H9 (cell line): ENCODE measurements around the gene HSPA9. TPM values are rescaled to one million over a fixed set of nuclear protein-coding genes. Genes with fewer than 3 reads are reported as not detected.

Source experiments
- DNase-seq: peaks from one replicate; pipeline ENCODE4 v3.0.0-alpha.2; 2017
- H2AFZ ChIP-seq: one replicate; pipeline ENCODE4 v1.6.1; 2013; ENCODE audit warnings: mild to moderate bottlenecking, low read length, control low read depth, moderate library complexity
- H2AK5ac ChIP-seq: 2 replicates; pipeline ENCODE4 v1.6.1; 2013; ENCODE audit warnings: low read length, control low read depth, mixed read lengths; ENCODE audit not compliant: insufficient read length
- H2BK120ac ChIP-seq: one replicate; pipeline ENCODE4 v1.6.1; 2013; ENCODE audit warnings: low read depth, mild to moderate bottlenecking, low read length, control low read depth, inconsistent platforms; ENCODE audit not compliant: poor library complexity, severe bottlenecking
- H2BK12ac ChIP-seq: 2 replicates; pipeline ENCODE4 v1.6.1; 2013; ENCODE audit warnings: low read length, control low read depth, mixed read lengths, low read depth; ENCODE audit not compliant: insufficient read length
- H2BK15ac ChIP-seq: 2 replicates; pipeline ENCODE4 v1.6.1; 2013; ENCODE audit warnings: low read depth, low read length, control low read depth
- H2BK20ac ChIP-seq: one replicate; pipeline ENCODE4 v1.6.1; 2013; ENCODE audit warnings: low read depth, mild to moderate bottlenecking, low read length, control low read depth, inconsistent platforms; ENCODE audit not compliant: poor library complexity, severe bottlenecking
- H2BK5ac ChIP-seq: 2 replicates; pipeline ENCODE4 v1.6.1; 2013; ENCODE audit warnings: low read length, control low read depth, mixed read lengths; ENCODE audit not compliant: insufficient read length
- H3K14ac ChIP-seq: 2 replicates; pipeline ENCODE4 v1.6.1; 2013; ENCODE audit warnings: low read length, control low read depth; ENCODE audit not compliant: insufficient read depth
- H3K18ac ChIP-seq: 2 replicates; pipeline ENCODE4 v1.6.1; 2013; ENCODE audit warnings: low read depth, mild to moderate bottlenecking, mixed read lengths, low read length, control low read depth; ENCODE audit not compliant: insufficient read length
- H3K23ac ChIP-seq: 2 replicates; pipeline ENCODE4 v1.6.1; 2013; ENCODE audit warnings: low read length, control low read depth, mixed read lengths, low read depth; ENCODE audit not compliant: insufficient read length
- H3K23me2 ChIP-seq: 2 replicates; pipeline ENCODE4 v1.6.1; 2013; ENCODE audit warnings: low read depth, mild to moderate bottlenecking, mixed read lengths, low read length, control low read depth; ENCODE audit not compliant: insufficient read length, poor library complexity, severe bottlenecking
- H3K27ac ChIP-seq: 2 replicates; pipeline ENCODE4 v1.5.1; 2013; ENCODE audit warnings: low read length, control low read depth, mixed read lengths, low read depth; ENCODE audit not compliant: insufficient read length
- H3K27me3 ChIP-seq: 2 replicates; pipeline ENCODE4 v1.6.1; 2013; ENCODE audit warnings: low read length, control low read depth, inconsistent platforms; ENCODE audit not compliant: insufficient read depth
- H3K4ac ChIP-seq: 2 replicates; pipeline ENCODE4 v1.6.1; 2013; ENCODE audit warnings: low read depth, mild to moderate bottlenecking, control low read depth, inconsistent platforms, low read length, moderate library complexity
- H3K4me1 ChIP-seq: 2 replicates; pipeline ENCODE4 v1.6.1; 2013; ENCODE audit warnings: low read length, control low read depth, inconsistent platforms; ENCODE audit not compliant: insufficient read depth
- H3K4me2 ChIP-seq: 2 replicates; pipeline ENCODE4 v1.6.1; 2013; ENCODE audit warnings: low read length, control low read depth, mixed read lengths; ENCODE audit not compliant: insufficient read length, insufficient read depth
- H3K56ac ChIP-seq: 2 replicates; pipeline ENCODE4 v1.6.1; 2013; ENCODE audit warnings: low read depth, mild to moderate bottlenecking, mixed read lengths, low read length, control low read depth; ENCODE audit not compliant: insufficient read length
- H3K79me1 ChIP-seq: 2 replicates; pipeline ENCODE4 v1.6.1; 2013; ENCODE audit warnings: low read depth, mild to moderate bottlenecking, moderate library complexity, low read length, control low read depth, inconsistent platforms; ENCODE audit not compliant: insufficient read depth, poor library complexity, severe bottlenecking
- H3K79me2 ChIP-seq: 2 replicates; pipeline ENCODE4 v1.6.1; 2013; ENCODE audit warnings: low read length, control low read depth, inconsistent platforms; ENCODE audit not compliant: insufficient read depth
- H3K9ac ChIP-seq: 2 replicates; pipeline ENCODE4 v1.6.1; 2013; ENCODE audit warnings: low read length, control low read depth, mixed read lengths; ENCODE audit not compliant: insufficient read length; ENCODE audit errors: extremely low read depth
- H3K9me3 ChIP-seq: one replicate; pipeline ENCODE4 v1.6.1; 2013; ENCODE audit warnings: low read depth, low read length, inconsistent platforms; ENCODE audit not compliant: control insufficient read depth
- H3T11ph ChIP-seq: one replicate; pipeline ENCODE4 v1.6.1; 2013; ENCODE audit warnings: mild to moderate bottlenecking, low read length, control low read depth, inconsistent platforms
- H4K20me1 ChIP-seq: one replicate; pipeline ENCODE4 v1.6.1; 2013; ENCODE audit not compliant: control insufficient read depth, insufficient read length, insufficient read depth
- H4K5ac ChIP-seq: 2 replicates; pipeline ENCODE4 v1.6.1; 2013; ENCODE audit warnings: low read depth, mild to moderate bottlenecking, mixed read lengths, low read length, control low read depth; ENCODE audit not compliant: insufficient read length
- H4K8ac ChIP-seq: replicated peaks from 2 replicates; pipeline ENCODE4 v1.6.1; 2013; ENCODE audit warnings: low read length, control low read depth, mixed read lengths, low read depth; ENCODE audit not compliant: insufficient read length
- H4K91ac ChIP-seq: 2 replicates; pipeline ENCODE4 v1.6.1; 2013; ENCODE audit warnings: low read depth, mild to moderate bottlenecking, moderate library complexity, mixed read lengths, low read length, control low read depth; ENCODE audit not compliant: insufficient read length
- H3K27ac Mint-ChIP-seq, 3 experiments: 2 replicates in 2 of 3; 3 replicates in 1 of 3; pipeline ENCODE4 v1.8.0; 2020 to 2021; ENCODE audit warnings: mixed read lengths in 3 of 3, mild to moderate bottlenecking in 1 of 3, moderate library complexity in 1 of 3
- H3K27me3 Mint-ChIP-seq: 2 replicates; pipeline ENCODE4 v1.8.0; 2021; ENCODE audit warnings: low read depth, mild to moderate bottlenecking, moderate library complexity, mixed read lengths
- H3K36me3 Mint-ChIP-seq, 3 experiments: 2 replicates in 2 of 3; 3 replicates in 1 of 3; pipeline ENCODE4 v1.8.0; 2020 to 2021; ENCODE audit warnings: low read depth in 3 of 3, mixed read lengths in 3 of 3; ENCODE audit not compliant: insufficient read depth in 1 of 3
- H3K4me1 Mint-ChIP-seq, 2 experiments: 2 replicates each; pipeline ENCODE4 v1.8.0; 2020; ENCODE audit warnings: mixed read lengths in 2 of 2
- H3K4me3 Mint-ChIP-seq, 2 experiments: 2 replicates in 1 of 2; 3 replicates in 1 of 2; pipeline ENCODE4 v1.8.0; 2020 to 2021; ENCODE audit warnings: mild to moderate bottlenecking in 2 of 2, mixed read lengths in 2 of 2, moderate library complexity in 1 of 2
- H3K9me3 Mint-ChIP-seq, 2 experiments: 2 replicates in 1 of 2; 3 replicates in 1 of 2; pipeline ENCODE4 v1.8.0; 2020; ENCODE audit warnings: mild to moderate bottlenecking in 2 of 2, mixed read lengths in 2 of 2, moderate library complexity in 1 of 2
- CTCF ChIP-seq: fragments of 200-600 bp; sonication (generic); conservative IDR thresholded peaks from 3 replicates; pipeline ENCODE4 v1.8.0; 2021; ENCODE audit warnings: antibody characterized with exemption, mild to moderate bottlenecking
- WGBS: extraction: QIAGEN DNeasy Blood & Tissue Kit; methylation state at CpG from one replicate; pipeline ENCODE4 v1.1.7; 2013; ENCODE audit warnings: missing lambda C conversion rate, low lambda C conversion rate, mixed read lengths; ENCODE audit not compliant: insufficient read length; ENCODE audit errors: extremely low coverage; 5-methylcytosine and 5-hydroxymethylcytosine counted together
- total RNA-seq: library from RNA; stranded (reverse); gene quantifications from 2 replicates; pipeline ENCODE4 v1.2.1, GENCODE V29; 2021

Gene HSPA9
- total RNA-seq, 1 experiment from 2014 or later, result 397 TPM

- no peak for TF ChIP-seq CTCF
- no peak overlapping the region for H3K4me3 Mint-ChIP-seq
- H3K4me1 Mint-ChIP-seq, result no peaks in the 10 kb centered on the region
- H3K27me3 Mint-ChIP-seq, result no peaks in the 10 kb centered on the region
- WGBS, result no CpG with 5 or more reads among the region's 3 CpGs
- H3K36me3 Mint-ChIP-seq, result peaks cover 46 to 83% (median 81%) of the 10 kb centered on the region in 3 experiments
- H3K18ac ChIP-seq, result no peak overlapping the region
- no peak overlapping the region for H3K9ac ChIP-seq
- no peak overlapping the region for H3K56ac ChIP-seq
- no peak overlapping the region for H3K4me2 ChIP-seq
- H2BK120ac ChIP-seq, result no peak overlapping the region
- no peak overlapping the region for H2AFZ ChIP-seq
- H3K23me2 ChIP-seq, result no peaks in the 10 kb centered on the region
- no peak overlapping the region for H4K8ac ChIP-seq
- no peak overlapping the region for H2AK5ac ChIP-seq
- H3K14ac ChIP-seq, result no peak overlapping the region
- H4K91ac ChIP-seq, result no peak overlapping the region
- no peak overlapping the region for H3K4ac ChIP-seq
- H3K9me3 ChIP-seq, result no peaks in the 10 kb centered on the region
- H3K79me2 ChIP-seq, result peaks cover 5% of the 10 kb centered on the region; the same call in 1 of the 2 replicates
- no peak overlapping the region for H3K27ac Mint-ChIP-seq
- H3K27ac ChIP-seq, result no peak overlapping the region
- no peak overlapping the region for H2BK5ac ChIP-seq
- no peak overlapping the region for H3T11ph ChIP-seq
- H4K20me1 ChIP-seq, result no peaks in the 10 kb centered on the region
- H2BK12ac ChIP-seq, result no peak overlapping the region
- H2BK20ac ChIP-seq, result no peak overlapping the region
- no peak overlapping the region for H2BK15ac ChIP-seq
- H3K4me1 ChIP-seq, result no peaks in the 10 kb centered on the region
- H3K27me3 ChIP-seq, result no peaks in the 10 kb centered on the region
- H3K79me1 ChIP-seq, result peaks cover 17% of the 10 kb centered on the region
- H3K23ac ChIP-seq, result no peak overlapping the region
- H3K9me3 Mint-ChIP-seq, result no peaks in the 10 kb centered on the region
- H4K5ac ChIP-seq, result no peak overlapping the region
- DNase-seq, result no peak
These were observed 59.5 kb downstream of the HSPA9 start for GRCh38 chr5:138515556-138516245.
